Sigmoid colon (tissue), 7 donors: ENCODE data around the gene HOXD8. TPM values are rescaled to one million over a fixed set of nuclear protein-coding genes. Genes with fewer than 3 reads are reported as not detected.

Experiments
- DNase-seq: peaks from one replicate; pipeline ENCODE4 v3.0.0-alpha.2; 2019
- H3K27ac ChIP-seq, 4 donors: fragments of 200-600 bp; sonication (generic); one replicate each; pipeline ENCODE4 v1.5.1; 2016 to 2019; ENCODE audit warnings: mild to moderate bottlenecking in 1 of 4
- H3K27me3 ChIP-seq, 3 donors: fragments of 200-600 bp; sonication (generic); one replicate each; pipeline ENCODE4 v1.5.1; 2019; ENCODE audit warnings: mild to moderate bottlenecking in 1 of 3
- H3K36me3 ChIP-seq, 4 donors: fragments of 200-600 bp; sonication (generic); one replicate each; pipeline ENCODE4 v1.5.1; 2016 to 2019
- H3K4me1 ChIP-seq, 4 donors: fragments of 200-600 bp; sonication (generic); one replicate each; pipeline ENCODE4 v1.5.1; 2017 to 2019
- H3K4me3 ChIP-seq, 4 donors: fragments of 200-600 bp; sonication (generic); one replicate each; pipeline ENCODE4 v1.5.1; 2017 to 2019; ENCODE audit warnings: mild to moderate bottlenecking in 2 of 4, moderate library complexity in 1 of 4
- H3K9me3 ChIP-seq, 4 donors: fragments of 200-600 bp in 3 of 4; sonication (generic) in 3 of 4; one replicate each; pipeline versions ENCODE4 v1.5.1 to v1.6.1; 2013 to 2019
- EP300 ChIP-seq, 4 donors: sonication (generic); formaldehyde crosslinking; IDR thresholded peaks; one replicate each; pipeline ENCODE4 v1.6.1; 2017; ENCODE audit warnings: antibody characterized with exemption in 4 of 4
- POLR2A ChIP-seq, 2 donors: fragments of 450-650 bp; IDR thresholded peaks; one replicate each; pipeline ENCODE4 v1.6.1; 2016; ENCODE audit warnings: antibody characterized with exemption in 2 of 2, mild to moderate bottlenecking in 2 of 2, moderate library complexity in 2 of 2
- POLR2AphosphoS5 ChIP-seq, 4 donors: sonication (generic); formaldehyde crosslinking; IDR thresholded peaks; one replicate each; pipeline ENCODE4 v1.6.1; 2017; ENCODE audit warnings: antibody characterized with exemption in 4 of 4
- WGBS, 2 donors: extraction: QIAGEN DNeasy Blood & Tissue Kit; methylation state at CpG; one replicate each; pipeline ENCODE4 v1.1.7; 2013; 5-methylcytosine and 5-hydroxymethylcytosine counted together
- intact Hi-C: fragments of 100-400 bp; cut with DNase I; formaldehyde crosslinking; loops from one replicate; pipeline ENCODE4 v1.15.1; 2023
- polyA plus RNA-seq, 3 donors: library from polyadenylated mRNA; stranded (reverse); fragments of 200-250 nt; gene quantifications; one replicate each; pipeline ENCODE4 v1.2.3, GENCODE V29; 2013
- total RNA-seq, 4 donors: library from RNA; depleted of rRNA; stranded (reverse); fragments of >200 nt; gene quantifications; one replicate each; pipeline ENCODE4 v1.1.0, GENCODE V29; 2016
- TF ChIP-seq, protein P1 (sequence below), 4 experiments: fragments of 450-650 bp in 3 of 4; fragments of 200-600 bp in 1 of 4; IDR thresholded peaks; one replicate each; pipeline ENCODE4 v1.5.1; 2016 to 2019; ENCODE audit warnings: antibody characterized with exemption in 4 of 4, mild to moderate bottlenecking in 3 of 4, moderate library complexity in 2 of 4
- donor health status: healthy with polysubstance abuse.
- donor health status: Bipolar disorder and iron deficiency.
- donor health status: healthy.

The HOXD8 gene
- total and polyA plus RNA-seq, 7 donors = 2.5 to 19.7 (median 10.8) TPM

- Histone ChIP-seq H3K27ac (peak overlapping the region in 2 of 4 donors; percentile 91 to 93), H3K4me3 (peak overlapping the region in 2 of 4 donors; percentile 1 to 10), H3K36me3 (no peaks in the 10 kb centered on the region), H3K9me3 (no peaks in the 10 kb centered on the region), H3K27me3 (peaks cover 11 to 95% (median 81%) of the 10 kb centered on the region in 3 donors), H3K4me1 (peaks cover 0 to 59% (median 44%) of the 10 kb centered on the region in 4 donors)
- WGBS, 2 donors = 42 to 71% methylated on average over 4 of the region's 4 CpGs
- DNase-seq = no peak
- intact Hi-C loops = no loop called here
- no peak for TF ChIP-seq POLR2AphosphoS5 (IDR thresholded peaks at IDR 0.05)
- no peak for TF ChIP-seq EP300 (IDR thresholded peaks at IDR 0.05)
- no peak for TF ChIP-seq POLR2A (IDR thresholded peaks at IDR 0.05)
- TF ChIP-seq, protein P1, sequence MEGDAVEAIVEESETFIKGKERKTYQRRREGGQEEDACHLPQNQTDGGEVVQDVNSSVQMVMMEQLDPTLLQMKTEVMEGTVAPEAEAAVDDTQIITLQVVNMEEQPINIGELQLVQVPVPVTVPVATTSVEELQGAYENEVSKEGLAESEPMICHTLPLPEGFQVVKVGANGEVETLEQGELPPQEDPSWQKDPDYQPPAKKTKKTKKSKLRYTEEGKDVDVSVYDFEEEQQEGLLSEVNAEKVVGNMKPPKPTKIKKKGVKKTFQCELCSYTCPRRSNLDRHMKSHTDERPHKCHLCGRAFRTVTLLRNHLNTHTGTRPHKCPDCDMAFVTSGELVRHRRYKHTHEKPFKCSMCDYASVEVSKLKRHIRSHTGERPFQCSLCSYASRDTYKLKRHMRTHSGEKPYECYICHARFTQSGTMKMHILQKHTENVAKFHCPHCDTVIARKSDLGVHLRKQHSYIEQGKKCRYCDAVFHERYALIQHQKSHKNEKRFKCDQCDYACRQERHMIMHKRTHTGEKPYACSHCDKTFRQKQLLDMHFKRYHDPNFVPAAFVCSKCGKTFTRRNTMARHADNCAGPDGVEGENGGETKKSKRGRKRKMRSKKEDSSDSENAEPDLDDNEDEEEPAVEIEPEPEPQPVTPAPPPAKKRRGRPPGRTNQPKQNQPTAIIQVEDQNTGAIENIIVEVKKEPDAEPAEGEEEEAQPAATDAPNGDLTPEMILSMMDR (IDR thresholded peaks at IDR 0.05) = no peak
Observed at GRCh38 chr2:176131848-176132158, 2.3 kb downstream of the HOXD8 start.

- H3K27me3 ChIP-seq = peaks cover 11 to 98% (median 84%) of the 10 kb centered on the region in 3 donors
- TF ChIP-seq, protein P1 (IDR thresholded peaks at IDR 0.05) = no peak
- no peak for TF ChIP-seq EP300 (IDR thresholded peaks at IDR 0.05)
- no peak for TF ChIP-seq POLR2A (IDR thresholded peaks at IDR 0.05)
- peak in 2 of 4 donors; percentile 32 to 34 for TF ChIP-seq POLR2AphosphoS5 (IDR thresholded peaks at IDR 0.05)
Observed at GRCh38 chr2:176132205-176133171, 3.0 kb downstream of the HOXD8 start.

GRCh38 chr2:176133389-176133788, 3.9 kb downstream of the HOXD8 start:
- no peak for TF ChIP-seq POLR2AphosphoS5 (IDR thresholded peaks at IDR 0.05)
- no peak for TF ChIP-seq EP300 (IDR thresholded peaks at IDR 0.05)
- TF ChIP-seq POLR2A (IDR thresholded peaks at IDR 0.05) = no peak
- TF ChIP-seq, protein P1 (IDR thresholded peaks at IDR 0.05) = no peak
- H3K27ac ChIP-seq = peak overlapping the region in 2 of 4 donors; percentile 30 to 87
- intact Hi-C loops = no loop called here
- H3K4me1 ChIP-seq = peaks cover 0 to 54% (median 42%) of the 10 kb centered on the region in 4 donors
- H3K9me3 ChIP-seq = no peaks in the 10 kb centered on the region
- no peaks in the 10 kb centered on the region for H3K36me3 ChIP-seq
- no peak overlapping the region for H3K4me3 ChIP-seq
- peaks cover 11 to 98% (median 83%) of the 10 kb centered on the region in 3 donors for H3K27me3 ChIP-seq
- DNase-seq = peak; percentile 55

More at GRCh38 chr2:176132205-176133171, 3.0 kb downstream of the HOXD8 start:
- Histone ChIP-seq H3K9me3 (no peaks in the 10 kb centered on the region), H3K36me3 (no peaks in the 10 kb centered on the region), H3K27ac (peak overlapping the region in 3 of 4 donors; percentile 4 to 87 (median 11)), H3K4me1 (peaks cover 0 to 57% (median 45%) of the 10 kb centered on the region in 4 donors), H3K4me3 (peak overlapping the region in 2 of 4 donors; percentile 1 to 10)
- peak; percentile 46 for DNase-seq
- intact Hi-C loops = no loop called here
- WGBS, 2 donors = 37 to 60% methylated on average over 33 of the region's 33 CpGs

DNA sequence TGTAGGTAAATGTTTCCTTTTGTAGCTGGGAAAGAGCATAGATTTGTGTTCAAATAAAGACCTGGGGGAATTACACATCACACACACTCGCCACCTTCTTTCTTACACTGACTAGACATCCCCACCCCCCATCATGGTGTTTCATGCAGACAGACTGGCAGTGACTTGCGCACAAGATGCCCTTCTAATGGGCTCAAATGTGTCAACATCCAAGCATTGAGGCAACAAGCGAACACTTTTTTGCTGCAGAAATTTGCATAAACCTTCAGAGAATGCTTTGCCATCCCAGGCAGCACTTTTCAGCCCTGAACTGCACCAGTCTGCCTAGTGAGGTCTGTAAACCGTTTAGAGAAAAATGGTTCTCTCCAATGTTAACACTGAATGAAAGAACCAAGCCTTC, 4.5 kb downstream of the HOXD8 start:
- DNase-seq = no peak
- peaks cover 11 to 98% (median 83%) of the 10 kb centered on the region in 3 donors for H3K27me3 ChIP-seq
- no peaks in the 10 kb centered on the region for H3K36me3 ChIP-seq
- no peak overlapping the region for H3K4me3 ChIP-seq
- H3K9me3 ChIP-seq = no peaks in the 10 kb centered on the region
- 78 to 85% methylated on average over 4 of the region's 4 CpGs for WGBS, 2 donors
- TF ChIP-seq EP300 (IDR thresholded peaks at IDR 0.05) = no peak
- peak overlapping the region in 2 of 4 donors; percentile 30 to 87 for H3K27ac ChIP-seq
- intact Hi-C loops = no loop called here
- H3K4me1 ChIP-seq = peaks cover 0 to 48% (median 36%) of the 10 kb centered on the region in 4 donors

- Histone ChIP-seq H3K36me3 (no peaks in the 10 kb centered on the region), H3K9me3 (no peaks in the 10 kb centered on the region), H3K27ac (peak overlapping the region in 3 of 4 donors; percentile 73 to 87 (median 83)), H3K27me3 (peaks cover 13 to 100% (median 85%) of the 10 kb centered on the region in 3 donors), H3K4me1 (peaks cover 0 to 46% (median 38%) of the 10 kb centered on the region in 4 donors), H3K4me3 (peak overlapping the region in 1 of 4 donors; percentile 66)
- TF ChIP-seq EP300 (IDR thresholded peaks at IDR 0.05) (no peak), POLR2A (IDR thresholded peaks at IDR 0.05) (no peak), POLR2AphosphoS5 (IDR thresholded peaks at IDR 0.05) (no peak)
- TF ChIP-seq, protein P1 (IDR thresholded peaks at IDR 0.05) = no peak
- intact Hi-C loops = loop anchor here (5.0 kb wide), 1 partner anchor 1012 kb away; no protein-coding TSS in a partner anchor
- DNase-seq = peak; percentile 65
Observed at GRCh38 chr2:176135035-176135440, 5.5 kb downstream of the HOXD8 start.
